ENCODE measurements around the gene RBM6. TPM values are rescaled to one million over a fixed set of nuclear protein-coding genes. Genes with fewer than 3 reads are reported as not detected.

Gene RBM6, protein sequence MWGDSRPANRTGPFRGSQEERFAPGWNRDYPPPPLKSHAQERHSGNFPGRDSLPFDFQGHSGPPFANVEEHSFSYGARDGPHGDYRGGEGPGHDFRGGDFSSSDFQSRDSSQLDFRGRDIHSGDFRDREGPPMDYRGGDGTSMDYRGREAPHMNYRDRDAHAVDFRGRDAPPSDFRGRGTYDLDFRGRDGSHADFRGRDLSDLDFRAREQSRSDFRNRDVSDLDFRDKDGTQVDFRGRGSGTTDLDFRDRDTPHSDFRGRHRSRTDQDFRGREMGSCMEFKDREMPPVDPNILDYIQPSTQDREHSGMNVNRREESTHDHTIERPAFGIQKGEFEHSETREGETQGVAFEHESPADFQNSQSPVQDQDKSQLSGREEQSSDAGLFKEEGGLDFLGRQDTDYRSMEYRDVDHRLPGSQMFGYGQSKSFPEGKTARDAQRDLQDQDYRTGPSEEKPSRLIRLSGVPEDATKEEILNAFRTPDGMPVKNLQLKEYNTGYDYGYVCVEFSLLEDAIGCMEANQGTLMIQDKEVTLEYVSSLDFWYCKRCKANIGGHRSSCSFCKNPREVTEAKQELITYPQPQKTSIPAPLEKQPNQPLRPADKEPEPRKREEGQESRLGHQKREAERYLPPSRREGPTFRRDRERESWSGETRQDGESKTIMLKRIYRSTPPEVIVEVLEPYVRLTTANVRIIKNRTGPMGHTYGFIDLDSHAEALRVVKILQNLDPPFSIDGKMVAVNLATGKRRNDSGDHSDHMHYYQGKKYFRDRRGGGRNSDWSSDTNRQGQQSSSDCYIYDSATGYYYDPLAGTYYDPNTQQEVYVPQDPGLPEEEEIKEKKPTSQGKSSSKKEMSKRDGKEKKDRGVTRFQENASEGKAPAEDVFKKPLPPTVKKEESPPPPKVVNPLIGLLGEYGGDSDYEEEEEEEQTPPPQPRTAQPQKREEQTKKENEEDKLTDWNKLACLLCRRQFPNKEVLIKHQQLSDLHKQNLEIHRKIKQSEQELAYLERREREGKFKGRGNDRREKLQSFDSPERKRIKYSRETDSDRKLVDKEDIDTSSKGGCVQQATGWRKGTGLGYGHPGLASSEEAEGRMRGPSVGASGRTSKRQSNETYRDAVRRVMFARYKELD
- total RNA-seq: 48.7 and 65.1 TPM in 2 replicates

DNA sequence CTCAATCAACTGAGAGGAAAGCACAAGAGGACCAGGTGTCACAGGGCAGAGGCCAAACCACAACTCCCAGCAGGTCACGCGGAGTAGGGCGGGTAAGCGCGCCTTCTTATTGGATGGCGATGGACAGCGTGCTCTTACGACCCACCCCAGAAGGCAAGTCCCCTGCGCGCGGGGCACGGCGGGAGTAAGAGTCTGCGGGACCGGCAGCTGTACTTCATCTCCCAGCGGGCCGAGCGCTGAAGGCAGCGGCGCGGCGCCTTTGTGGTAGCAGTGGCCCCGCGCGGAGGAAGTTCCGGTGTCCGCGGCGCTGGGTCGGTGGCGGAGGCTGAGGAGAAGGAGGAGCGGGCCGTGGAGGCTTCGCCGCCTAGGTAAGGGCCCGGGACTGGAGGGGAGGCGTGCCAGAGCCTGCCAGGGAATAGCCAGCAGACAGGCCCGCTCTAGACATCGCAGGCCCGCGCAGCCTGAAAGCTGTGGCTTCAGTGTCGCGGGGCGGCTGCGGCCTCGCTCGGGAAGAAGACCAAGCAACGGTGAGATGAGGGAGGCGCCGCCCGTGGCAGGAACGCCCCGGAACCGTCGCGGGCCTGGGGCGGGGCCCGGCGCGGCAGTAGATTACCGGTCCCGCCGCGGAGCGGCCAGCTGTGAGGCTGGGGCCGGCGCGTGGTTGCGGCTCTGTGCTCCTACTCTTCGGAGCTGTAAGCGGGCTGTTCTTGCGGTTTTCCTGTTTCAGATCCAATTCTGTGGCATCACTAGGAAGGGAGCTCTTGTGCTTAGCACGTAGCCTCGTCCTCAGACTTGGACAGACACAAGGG lies at the start of gene RBM6:
RBM6 (plus strand) TSS at position 293 of the 809 bp plus-strand sequence. CDS start 22,492 bp downstream, outside the sequence.

DNA sequence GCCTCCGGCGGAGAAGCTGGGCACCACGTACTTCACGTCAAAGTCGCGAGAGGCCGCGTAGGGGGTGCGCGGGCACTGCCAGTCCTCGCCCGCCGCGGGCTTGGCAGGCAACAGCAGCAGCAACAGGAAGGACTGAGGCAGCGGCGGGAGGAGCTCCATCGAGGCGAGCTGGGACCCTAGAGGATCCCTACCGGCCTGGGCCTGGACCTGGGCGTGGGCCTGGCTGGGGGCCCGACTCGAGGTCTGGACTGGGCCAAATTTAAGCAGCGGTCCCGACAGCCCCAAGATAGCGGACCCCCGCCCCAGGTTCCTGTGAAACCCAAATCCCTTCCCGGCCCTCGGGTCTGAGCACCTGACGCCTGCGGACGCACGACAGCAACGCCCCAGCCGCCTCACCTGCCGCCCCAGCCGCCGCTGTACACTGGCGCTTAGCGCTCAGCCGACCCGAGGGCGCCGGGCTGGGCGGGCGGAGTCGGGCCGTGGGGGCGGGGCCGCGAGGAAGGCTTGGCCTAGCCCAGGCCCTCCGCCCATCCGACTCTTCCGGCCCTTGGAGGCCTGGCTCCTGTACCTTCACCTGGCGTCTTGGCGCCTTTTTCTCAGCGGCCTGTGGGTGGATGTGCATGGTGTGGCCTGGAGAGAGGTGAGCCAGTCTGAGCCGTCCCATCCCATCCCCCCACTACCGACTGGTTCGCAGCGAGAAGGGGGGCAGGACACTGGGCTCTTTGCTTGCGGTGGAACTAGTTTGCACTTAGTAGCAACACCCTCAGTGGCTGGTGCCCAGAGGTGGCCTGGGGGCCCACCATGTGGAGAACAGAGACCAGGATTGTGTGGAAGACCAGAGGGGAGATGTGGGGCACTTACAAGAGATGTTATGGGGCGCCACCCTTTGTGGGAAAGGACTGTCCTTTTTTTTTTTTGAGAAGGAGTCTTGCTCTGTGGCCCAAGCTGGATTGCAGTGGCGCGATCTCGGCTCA lies 36.2 kb upstream of the RBM6 start, which contains the start of gene MST1R:
MST1R (minus strand) TSS at position 423 of the 974 bp plus-strand sequence; CDS start at position 159, 264 bp downstream.

DNA sequence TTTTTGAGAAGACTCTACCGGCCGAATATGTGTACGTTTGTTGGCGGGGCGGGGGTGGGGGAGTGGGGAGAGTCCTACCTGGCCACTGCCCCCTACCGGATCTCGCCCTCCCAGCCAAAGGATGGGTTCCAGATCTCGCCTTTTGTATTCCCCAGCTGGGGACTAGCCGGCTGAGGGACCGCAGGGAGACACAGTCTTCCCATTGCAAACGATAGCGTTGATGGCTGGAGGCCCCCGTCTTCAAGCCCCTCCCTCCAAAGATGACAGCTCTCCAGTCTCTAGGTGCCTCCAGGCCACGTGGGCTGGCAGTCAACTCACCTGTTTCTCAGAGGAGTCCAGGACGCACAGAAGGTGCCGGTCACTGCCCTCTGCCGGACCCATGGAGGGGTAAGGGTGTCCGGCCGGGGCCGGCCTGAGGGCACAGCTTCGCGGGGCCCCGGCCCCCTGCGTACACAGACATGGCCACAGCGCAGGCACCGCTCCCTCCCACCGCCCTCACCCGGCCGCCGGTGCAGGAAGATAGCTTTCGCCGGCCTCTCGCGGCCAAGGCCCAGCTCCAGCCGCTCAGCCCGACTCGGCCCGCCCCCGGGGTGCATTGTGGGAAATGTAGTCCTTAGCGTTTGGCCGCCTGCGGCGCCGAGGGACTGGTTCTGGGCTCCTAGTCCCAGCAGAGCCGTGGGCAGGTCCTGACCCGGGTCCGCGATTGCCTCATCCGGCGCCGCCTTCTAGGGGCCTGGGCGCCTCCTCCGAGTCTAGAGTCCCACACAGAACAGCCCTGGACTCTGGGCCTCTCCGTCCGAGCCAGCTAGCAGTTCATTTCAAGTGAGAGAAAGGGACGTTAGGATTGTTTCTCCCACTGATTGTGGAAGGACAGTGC lies 10.4 kb upstream of the RBM6 start, which contains the start of gene MON1A:
MON1A (minus strand) TSS at position 521 of the 877 bp plus-strand sequence. CDS start 16,465 bp downstream, outside the sequence.

DNA sequence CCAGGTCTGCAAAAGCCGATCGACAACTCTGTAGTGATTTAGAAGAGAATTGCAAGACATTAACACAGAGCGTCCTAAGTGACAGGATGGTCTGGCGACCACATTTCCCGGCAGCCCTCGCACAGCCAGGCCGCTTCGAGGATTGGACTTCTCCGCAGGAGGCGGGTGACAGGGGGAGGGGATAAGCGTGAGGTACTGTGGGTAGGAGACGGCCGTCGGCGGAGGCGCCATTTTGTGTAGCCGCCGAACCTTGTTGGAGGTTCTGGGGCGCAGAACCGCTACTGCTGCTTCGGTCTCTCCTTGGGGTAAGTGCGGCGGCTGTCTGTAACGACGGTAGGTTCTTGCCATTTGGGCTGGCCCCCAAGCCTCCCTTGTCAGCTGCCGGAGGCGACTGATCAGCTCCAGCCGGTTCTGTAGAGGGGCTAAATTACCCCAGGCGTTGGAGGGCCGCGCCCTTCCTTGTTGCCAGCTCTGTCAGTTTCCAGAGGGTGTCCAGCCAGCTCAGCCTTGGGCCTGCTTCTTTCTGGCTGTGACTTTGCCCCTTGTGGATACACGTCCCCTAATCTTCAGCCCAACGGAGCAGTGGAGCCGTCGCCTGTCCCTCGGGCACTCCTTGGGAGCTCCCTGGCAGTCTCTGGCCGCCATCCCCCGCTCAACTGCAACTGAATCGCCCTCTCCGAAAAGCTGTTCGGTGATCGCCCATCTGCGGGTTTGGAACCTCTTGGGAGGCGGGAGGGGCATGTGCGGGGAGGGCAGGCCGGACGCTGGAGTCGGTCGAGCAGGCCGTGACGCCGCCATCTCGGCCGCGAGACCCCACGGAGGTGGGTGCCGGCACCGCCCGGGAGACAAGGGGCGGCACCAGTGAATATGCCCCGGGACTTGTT lies 149.0 kb downstream of the RBM6 start, which contains the start of gene RBM5:
RBM5 (plus strand) TSS at position 195 of the 884 bp plus-strand sequence. CDS start 1,516 bp downstream, outside the sequence.

Other genes with a start within 250 kb of the RBM6 start
- gene AMIGO3, start 220.5 kb upstream of the RBM6 start, total RNA-seq: 0.30 TPM in 1 of 2 replicates, not detected in the other
- gene GMPPB, start 216.2 kb upstream of the RBM6 start, total RNA-seq: 40.6 and 42.2 TPM in 2 replicates
- gene IP6K1, start 153.6 kb upstream of the RBM6 start, total RNA-seq: 22.6 and 39.2 TPM in 2 replicates
- gene CDHR4, start 140.3 kb upstream of the RBM6 start, total RNA-seq: not detected in 2 replicates
- 3.4 and 3.9 TPM in 2 replicates for gene INKA1, start 136.9 kb upstream of the RBM6 start, total RNA-seq
- gene UBA7, start 126.2 kb upstream of the RBM6 start, total RNA-seq: 52.3 and 53.4 TPM in 2 replicates
- gene TRAIP, start 83.6 kb upstream of the RBM6 start, total RNA-seq: 1.5 and 2.4 TPM in 2 replicates
- gene CAMKV, start 70.2 kb upstream of the RBM6 start, total RNA-seq: not detected in 2 replicates
- 0.14 and 0.30 TPM in 2 replicates for gene MST1R, start 36.3 kb upstream of the RBM6 start, total RNA-seq
- 11.9 and 16.5 TPM in 2 replicates for gene MON1A, start 10.3 kb upstream of the RBM6 start, total RNA-seq
- gene RBM5, start 148.8 kb downstream of the RBM6 start, total RNA-seq: 97.4 and 147 TPM in 2 replicates
- gene SEMA3F, start 215.2 kb downstream of the RBM6 start, total RNA-seq: 0.23 and 0.30 TPM in 2 replicates